MM.1S (cell line): Measurements from ENCODE around the gene NEUROG2.

Source experiments
- EZH2 ChIP-seq: fragments of 300-600 bp; sonication (generic); optimal IDR thresholded peaks from 2 replicates; pipeline ENCODE3; 2017; ENCODE audit warnings: low read depth, mild to moderate bottlenecking, antibody characterized with exemption, low read length, mixed read lengths
- TF ChIP-seq, protein P1 (sequence below): fragments of 300-600 bp; sonication (generic); IDR thresholded peaks from 2 replicates; pipeline ENCODE4 v1.5.1; 2016; ENCODE audit warnings: antibody characterized with exemption, low read length, mixed read lengths

DNA sequence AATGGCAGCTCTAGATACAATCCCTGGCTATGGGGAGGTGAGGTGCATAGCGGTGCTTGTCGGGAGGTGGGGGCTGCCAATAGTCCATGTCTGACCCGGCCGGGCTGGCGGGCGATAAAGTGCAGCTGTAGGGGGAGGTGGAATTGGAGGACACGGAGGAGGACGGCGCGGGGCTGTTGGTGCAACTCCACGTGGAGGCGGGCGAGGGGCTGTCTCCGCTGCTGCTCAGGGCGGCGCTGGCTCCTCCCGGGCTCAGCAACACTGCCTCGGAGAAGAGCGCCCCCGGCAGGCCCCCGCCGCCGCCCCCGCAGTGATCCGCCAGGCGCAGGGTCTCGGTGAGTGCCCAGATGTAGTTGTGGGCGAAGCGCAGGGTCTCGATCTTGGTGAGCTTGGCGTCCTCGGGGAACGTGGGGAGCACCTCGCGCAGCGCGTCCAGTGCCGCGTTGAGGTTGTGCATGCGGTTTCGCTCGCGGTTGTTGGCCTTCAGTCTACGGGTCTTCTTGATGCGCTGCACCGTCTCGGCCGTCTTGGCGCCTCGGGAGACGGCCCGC lies 1.3 kb downstream of the NEUROG2 start:
- TF ChIP-seq, protein P1, sequence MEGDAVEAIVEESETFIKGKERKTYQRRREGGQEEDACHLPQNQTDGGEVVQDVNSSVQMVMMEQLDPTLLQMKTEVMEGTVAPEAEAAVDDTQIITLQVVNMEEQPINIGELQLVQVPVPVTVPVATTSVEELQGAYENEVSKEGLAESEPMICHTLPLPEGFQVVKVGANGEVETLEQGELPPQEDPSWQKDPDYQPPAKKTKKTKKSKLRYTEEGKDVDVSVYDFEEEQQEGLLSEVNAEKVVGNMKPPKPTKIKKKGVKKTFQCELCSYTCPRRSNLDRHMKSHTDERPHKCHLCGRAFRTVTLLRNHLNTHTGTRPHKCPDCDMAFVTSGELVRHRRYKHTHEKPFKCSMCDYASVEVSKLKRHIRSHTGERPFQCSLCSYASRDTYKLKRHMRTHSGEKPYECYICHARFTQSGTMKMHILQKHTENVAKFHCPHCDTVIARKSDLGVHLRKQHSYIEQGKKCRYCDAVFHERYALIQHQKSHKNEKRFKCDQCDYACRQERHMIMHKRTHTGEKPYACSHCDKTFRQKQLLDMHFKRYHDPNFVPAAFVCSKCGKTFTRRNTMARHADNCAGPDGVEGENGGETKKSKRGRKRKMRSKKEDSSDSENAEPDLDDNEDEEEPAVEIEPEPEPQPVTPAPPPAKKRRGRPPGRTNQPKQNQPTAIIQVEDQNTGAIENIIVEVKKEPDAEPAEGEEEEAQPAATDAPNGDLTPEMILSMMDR = peak; percentile 12; the same call in 1 of the 2 replicates
- no peak for TF ChIP-seq EZH2
